Naive thymus-derived CD4-positive, alpha-beta T cell (primary cell): ENCODE data around the gene SEPTIN5. TPM values are rescaled to one million over a fixed set of nuclear protein-coding genes. Genes with fewer than 3 reads are reported as not detected.
A peak's percentile ranks its signal among the peaks of the same experiment; 100 is the strongest.

Experiments
- ATAC-seq: fragments of 150-1000 bp; cut with Tn5 transposase; 2 replicates; pipeline ENCODE4 v1.10.0; 2021; ENCODE audit warnings: mild to moderate bottlenecking, moderate library complexity
- CTCF ChIA-PET: fragments of 350-600 bp; sonication (Branson Sonifier 250); formaldehyde crosslinking; loops from one replicate; lab custom pipeline; 2021; ENCODE audit warnings: antibody characterized with exemption; lab: Charles Lee
- POLR2A ChIA-PET: fragments of 350-600 bp; sonication (Branson Sonifier 250); formaldehyde crosslinking; loops from one replicate; lab custom pipeline; 2021; ENCODE audit warnings: antibody characterized with exemption, inconsistent platforms; lab: Charles Lee
- DNase-seq, 9 donors: peaks; one replicate each; pipeline versions ENCODE4 v3.0.0 to v3.0.0-alpha.2; 2020 to 2022; ENCODE audit warnings: mixed read lengths in 1 of 9
- H3K27ac ChIP-seq: one replicate; pipeline ENCODE4 v1.7.0; 2013; ENCODE audit warnings: mild to moderate bottlenecking, low read depth, low read length, moderate library complexity
- H3K27me3 ChIP-seq, 2 donors: one replicate each; pipeline ENCODE4 v1.7.0; 2013; ENCODE audit warnings: low read length in 2 of 2, mild to moderate bottlenecking in 2 of 2, moderate library complexity in 2 of 2; ENCODE audit not compliant: control insufficient read depth in 2 of 2, insufficient read depth in 2 of 2
- H3K36me3 ChIP-seq, 3 experiments: 1 replicate in 2 of 3; 2 replicates in 1 of 3; pipeline ENCODE4 v1.7.0; 2013; ENCODE audit warnings: low read length in 3 of 3, mild to moderate bottlenecking in 3 of 3, moderate library complexity in 1 of 3; ENCODE audit not compliant: insufficient read depth in 3 of 3, control insufficient read depth in 2 of 3
- H3K4me1 ChIP-seq, 2 donors: one replicate each; pipeline ENCODE4 v1.7.0; 2013; ENCODE audit warnings: low read length in 2 of 2, mild to moderate bottlenecking in 2 of 2, moderate library complexity in 1 of 2; ENCODE audit not compliant: control insufficient read depth in 2 of 2, insufficient read depth in 2 of 2
- H3K4me3 ChIP-seq: 2 replicates; pipeline ENCODE4 v1.7.0; 2013; ENCODE audit warnings: mild to moderate bottlenecking, low read length
- H3K9me3 ChIP-seq, 3 experiments: 1 replicate in 2 of 3; 2 replicates in 1 of 3; pipeline ENCODE4 v1.7.0; 2013; ENCODE audit warnings: low read length in 3 of 3; ENCODE audit not compliant: control insufficient read depth in 2 of 3
- H3K27ac Mint-ChIP-seq, 9 donors: one replicate each; pipeline ENCODE4 v1.8.0; 2020 to 2022; ENCODE audit warnings: mixed read lengths in 9 of 9, mild to moderate bottlenecking in 8 of 9, moderate library complexity in 5 of 9, inconsistent platforms in 2 of 9
- H3K27me3 Mint-ChIP-seq, 5 donors: one replicate each; pipeline ENCODE4 v1.8.0; 2021 to 2022; ENCODE audit warnings: mixed read lengths in 5 of 5, mild to moderate bottlenecking in 1 of 5
- H3K36me3 Mint-ChIP-seq, 5 donors: one replicate each; pipeline ENCODE4 v1.8.0; 2020 to 2022; ENCODE audit warnings: mixed read lengths in 5 of 5, mild to moderate bottlenecking in 3 of 5, inconsistent platforms in 1 of 5
- H3K4me1 Mint-ChIP-seq, 7 donors: one replicate each; pipeline ENCODE4 v1.8.0; 2020 to 2022; ENCODE audit warnings: mixed read lengths in 7 of 7, mild to moderate bottlenecking in 3 of 7, inconsistent platforms in 1 of 7
- H3K4me3 Mint-ChIP-seq, 10 donors: one replicate each; pipeline ENCODE4 v1.8.0; 2020 to 2022; ENCODE audit warnings: mild to moderate bottlenecking in 10 of 10, mixed read lengths in 10 of 10, moderate library complexity in 6 of 10, inconsistent platforms in 2 of 10
- H3K9me3 Mint-ChIP-seq, 11 donors: one replicate each; pipeline ENCODE4 v1.8.0; 2020 to 2022; ENCODE audit warnings: mixed read lengths in 11 of 11, mild to moderate bottlenecking in 4 of 11, inconsistent platforms in 1 of 11, moderate library complexity in 1 of 11
- intact Hi-C, 2 donors: fragments of 100-400 bp; cut with micrococcal nuclease; formaldehyde crosslinking; loops; one replicate each; pipeline ENCODE4 v1.15.1; 2023
- polyA plus RNA-seq, 2 donors: library from polyadenylated mRNA; unstranded; fragments of 300-500 nt; fragmentation: Illumina TruSeq; gene quantifications; one replicate each; pipeline ENCODE4 v1.2.3, GENCODE V29; 2021
- total RNA-seq, 6 experiments: library from RNA in 5 of 6; stranded (reverse) in 5 of 6; gene quantifications; 1 replicate in 5 of 6; 2 replicates in 1 of 6; pipeline ENCODE4 v1.2.3 and lab custom pipeline; 2021 to 2026

Gene SEPTIN5
- total and polyA plus RNA-seq, 7 experiments from 2014 or later, result 0.22 to 4.2 (median 0.49) TPM; not detected in 3

DNA sequence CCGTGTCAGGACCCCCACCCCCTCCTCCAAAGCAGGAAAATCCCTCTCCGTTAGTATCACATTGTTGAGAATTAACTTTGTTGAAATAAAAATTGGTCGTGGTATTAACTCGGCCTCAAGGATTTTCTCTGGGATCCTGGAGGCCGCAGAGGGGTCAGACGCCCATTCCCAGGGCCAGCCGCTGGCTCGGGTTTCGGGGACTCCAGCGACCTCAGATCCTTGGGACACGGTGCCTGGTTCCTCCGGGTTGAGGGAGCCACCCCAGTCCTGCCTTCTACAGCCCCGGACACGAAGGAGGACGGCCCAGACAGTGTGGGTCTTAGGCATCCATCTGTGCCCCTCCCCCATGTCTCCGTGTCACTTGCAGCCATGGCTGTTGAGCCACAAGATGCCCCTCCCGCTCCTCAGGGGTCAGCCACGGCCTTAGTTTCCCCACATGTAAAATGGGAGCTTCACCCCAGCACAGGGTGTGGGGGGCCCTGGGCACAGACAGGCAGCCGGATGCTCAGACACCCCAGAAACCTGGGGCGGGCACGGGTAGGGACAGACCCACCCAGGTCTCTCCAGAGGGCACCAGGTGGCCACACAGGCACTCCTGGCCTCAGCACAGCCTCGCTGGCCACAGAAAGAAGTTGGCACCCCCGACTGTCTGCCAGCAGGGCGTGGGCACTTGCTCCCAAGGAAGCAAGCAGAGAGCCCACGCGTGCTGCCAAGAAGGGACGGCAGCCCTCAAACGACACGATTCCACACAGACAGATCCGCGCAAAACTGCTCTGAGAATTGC is 24.6 kb downstream of the SEPTIN5 start:
- H3K27ac ChIP-seq, result no peak overlapping the region
- no peaks in the 10 kb centered on the region for H3K4me1 Mint-ChIP-seq
- no peaks in the 10 kb centered on the region for H3K36me3 ChIP-seq
- no peaks in the 10 kb centered on the region for H3K27me3 Mint-ChIP-seq
- H3K4me3 Mint-ChIP-seq, result no peak overlapping the region
- POLR2A ChIA-PET, result no interaction called here
- H3K27me3 ChIP-seq, result no peaks in the 10 kb centered on the region
- intact Hi-C loops, result no loop called here
- no peaks in the 10 kb centered on the region for H3K4me1 ChIP-seq
- H3K36me3 Mint-ChIP-seq, result no peaks in the 10 kb centered on the region
- CTCF ChIA-PET, result no interaction called here
- no peak for DNase-seq
- H3K9me3 Mint-ChIP-seq, result no peaks in the 10 kb centered on the region
- H3K4me3 ChIP-seq, result no peak overlapping the region
- H3K27ac Mint-ChIP-seq, result no peak overlapping the region
- no peaks in the 10 kb centered on the region for H3K9me3 ChIP-seq
- no peak for ATAC-seq

DNA sequence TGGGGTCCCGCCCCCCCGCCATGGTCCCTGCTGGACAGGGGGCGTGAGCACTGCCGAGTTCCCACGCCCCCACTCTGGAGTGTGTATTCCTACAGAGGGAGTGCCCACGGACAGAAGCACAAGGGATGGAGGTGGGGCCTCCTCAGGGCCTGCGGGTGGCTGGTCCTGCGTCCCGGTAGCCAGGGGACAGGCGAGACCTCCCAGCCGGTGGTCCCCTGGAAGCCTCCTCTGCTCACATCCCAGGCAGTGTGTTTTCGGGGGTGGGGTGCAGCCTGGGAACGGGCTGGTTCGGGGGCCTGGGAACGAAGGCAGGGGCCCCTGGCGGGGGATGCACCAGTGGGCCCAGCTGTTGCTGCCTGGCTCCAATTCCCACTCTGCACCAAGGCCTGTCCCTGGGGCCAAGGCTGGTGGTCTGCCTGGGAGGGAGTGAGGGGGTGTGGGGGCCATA is 25.2 kb downstream of the SEPTIN5 start:
- ChIA-PET POLR2A (no interaction called here), CTCF (no interaction called here)
- ATAC-seq (no peak), DNase-seq (no peak)
- no peak overlapping the region for H3K4me3 Mint-ChIP-seq
- no peaks in the 10 kb centered on the region for H3K9me3 Mint-ChIP-seq
- H3K27me3 Mint-ChIP-seq, result no peaks in the 10 kb centered on the region
- Histone ChIP-seq H3K27me3 (no peaks in the 10 kb centered on the region), H3K36me3 (no peaks in the 10 kb centered on the region), H3K9me3 (no peaks in the 10 kb centered on the region), H3K4me3 (no peak overlapping the region), H3K4me1 (no peaks in the 10 kb centered on the region), H3K27ac (no peak overlapping the region)
- intact Hi-C loops, result no loop called here
- no peaks in the 10 kb centered on the region for H3K36me3 Mint-ChIP-seq
- H3K4me1 Mint-ChIP-seq, result no peaks in the 10 kb centered on the region
- no peak overlapping the region for H3K27ac Mint-ChIP-seq

DNA sequence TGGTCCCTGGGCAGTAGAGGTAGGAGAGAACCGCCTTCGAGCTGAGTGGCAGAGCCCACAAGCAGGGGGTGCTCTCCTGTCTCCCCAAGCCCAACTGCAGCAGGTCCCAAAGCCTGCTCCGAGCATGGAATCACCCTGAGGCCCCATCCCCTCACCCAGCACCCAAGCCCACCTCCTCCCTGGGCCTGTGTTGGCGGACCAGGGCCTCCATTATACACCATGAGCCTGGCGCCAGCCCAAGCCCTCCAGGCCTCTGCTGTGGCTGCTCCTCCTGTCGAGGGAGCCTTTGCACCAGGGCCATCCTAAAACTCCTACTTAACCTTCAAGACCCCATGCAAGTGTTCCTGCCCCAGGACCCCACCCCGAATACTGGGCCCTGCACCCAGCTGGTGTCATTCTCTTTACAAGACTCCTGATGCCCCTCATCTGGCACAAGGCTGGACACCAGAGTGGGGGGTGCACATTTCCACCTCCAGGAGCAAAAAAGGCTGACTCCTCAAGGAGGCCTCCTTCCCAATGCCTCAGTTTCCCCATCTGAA is 25.7 kb downstream of the SEPTIN5 start:
- POLR2A ChIA-PET, result no interaction called here
- H3K4me3 Mint-ChIP-seq, result no peak overlapping the region
- no peaks in the 10 kb centered on the region for H3K27me3 Mint-ChIP-seq
- no peaks in the 10 kb centered on the region for H3K4me1 ChIP-seq
- no peaks in the 10 kb centered on the region for H3K9me3 ChIP-seq
- CTCF ChIA-PET, result no interaction called here
- no peak overlapping the region for H3K27ac ChIP-seq
- H3K4me3 ChIP-seq, result no peak overlapping the region
- no peak overlapping the region for H3K27ac Mint-ChIP-seq
- DNase-seq, result no peak
- no peaks in the 10 kb centered on the region for H3K36me3 Mint-ChIP-seq
- H3K4me1 Mint-ChIP-seq, result peaks cover 0 to 3% (median 0%) of the 10 kb centered on the region in 7 donors
- intact Hi-C loops, result no loop called here
- H3K9me3 Mint-ChIP-seq, result no peaks in the 10 kb centered on the region
- no peaks in the 10 kb centered on the region for H3K36me3 ChIP-seq
- H3K27me3 ChIP-seq, result no peaks in the 10 kb centered on the region
- ATAC-seq, result no peak

DNA sequence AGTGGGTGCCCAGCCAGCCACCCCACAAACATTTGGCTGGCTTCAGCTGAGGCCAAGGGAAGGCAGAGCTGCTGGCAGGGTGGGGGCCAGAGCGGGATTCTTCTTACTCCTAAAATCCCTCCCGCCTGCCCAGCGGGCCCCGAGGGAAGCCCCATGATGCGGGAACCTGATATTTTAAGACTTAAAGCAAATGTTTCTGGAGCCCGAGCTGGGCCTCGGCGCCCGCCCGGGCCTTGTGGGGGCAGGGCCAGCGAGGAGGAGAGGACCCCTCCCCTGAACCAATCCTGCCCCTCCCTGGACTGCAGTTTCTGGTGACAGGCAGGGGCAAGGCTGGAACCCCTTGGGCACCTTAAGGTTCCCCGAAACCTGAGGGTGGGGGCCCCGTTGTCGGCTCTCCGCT is 26.3 kb downstream of the SEPTIN5 start:
- no peaks in the 10 kb centered on the region for H3K36me3 Mint-ChIP-seq
- intact Hi-C loops, result no loop called here
- H3K27me3 Mint-ChIP-seq, result no peaks in the 10 kb centered on the region
- H3K9me3 Mint-ChIP-seq, result no peaks in the 10 kb centered on the region
- ATAC-seq (no peak), DNase-seq (no peak)
- Histone ChIP-seq H3K4me3 (no peak overlapping the region), H3K27me3 (no peaks in the 10 kb centered on the region), H3K27ac (no peak overlapping the region), H3K9me3 (no peaks in the 10 kb centered on the region), H3K36me3 (no peaks in the 10 kb centered on the region), H3K4me1 (no peaks in the 10 kb centered on the region)
- peaks cover 0 to 3% (median 0%) of the 10 kb centered on the region in 7 donors for H3K4me1 Mint-ChIP-seq
- no peak overlapping the region for H3K4me3 Mint-ChIP-seq
- H3K27ac Mint-ChIP-seq, result no peak overlapping the region
- ChIA-PET POLR2A (no interaction called here), CTCF (no interaction called here)

DNA sequence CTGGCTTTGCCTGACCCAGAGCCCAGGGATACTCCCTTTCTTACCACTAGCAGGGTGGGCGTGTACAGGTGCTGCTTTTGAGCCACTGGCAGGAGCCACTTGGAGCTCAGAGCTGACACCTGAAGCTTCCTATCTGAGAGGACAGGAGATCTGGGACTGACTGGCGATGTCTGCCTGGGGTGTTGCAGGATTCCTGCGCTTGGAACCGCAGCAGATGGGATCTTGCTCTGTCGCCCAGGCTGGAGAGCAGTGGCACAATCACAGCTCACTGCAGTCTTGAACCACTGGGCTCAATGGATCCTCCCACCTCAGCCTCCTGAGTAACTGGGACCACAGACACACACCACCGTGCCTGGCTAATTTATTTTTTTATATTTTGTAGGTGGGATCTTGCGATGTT is 26.8 kb downstream of the SEPTIN5 start:
- Mint-ChIP-seq H3K9me3 (no peaks in the 10 kb centered on the region), H3K27me3 (no peaks in the 10 kb centered on the region), H3K4me1 (peaks cover 0 to 3% (median 0%) of the 10 kb centered on the region in 7 donors), H3K4me3 (no peak overlapping the region), H3K36me3 (no peaks in the 10 kb centered on the region), H3K27ac (peak overlapping the region in 1 of 9 donors; percentile 14)
- Histone ChIP-seq H3K27ac (no peak overlapping the region), H3K36me3 (no peaks in the 10 kb centered on the region), H3K27me3 (no peaks in the 10 kb centered on the region), H3K4me1 (no peaks in the 10 kb centered on the region), H3K9me3 (no peaks in the 10 kb centered on the region), H3K4me3 (no peak overlapping the region)
- POLR2A ChIA-PET, result no interaction called here
- DNase-seq, result no peak
- intact Hi-C loops, result no loop called here
- CTCF ChIA-PET, result interaction anchor here (0.6 kb wide), 1 partner anchor 40 kb away, joined by 5 read pairs; no protein-coding TSS in a partner anchor
- ATAC-seq, result no peak

DNA sequence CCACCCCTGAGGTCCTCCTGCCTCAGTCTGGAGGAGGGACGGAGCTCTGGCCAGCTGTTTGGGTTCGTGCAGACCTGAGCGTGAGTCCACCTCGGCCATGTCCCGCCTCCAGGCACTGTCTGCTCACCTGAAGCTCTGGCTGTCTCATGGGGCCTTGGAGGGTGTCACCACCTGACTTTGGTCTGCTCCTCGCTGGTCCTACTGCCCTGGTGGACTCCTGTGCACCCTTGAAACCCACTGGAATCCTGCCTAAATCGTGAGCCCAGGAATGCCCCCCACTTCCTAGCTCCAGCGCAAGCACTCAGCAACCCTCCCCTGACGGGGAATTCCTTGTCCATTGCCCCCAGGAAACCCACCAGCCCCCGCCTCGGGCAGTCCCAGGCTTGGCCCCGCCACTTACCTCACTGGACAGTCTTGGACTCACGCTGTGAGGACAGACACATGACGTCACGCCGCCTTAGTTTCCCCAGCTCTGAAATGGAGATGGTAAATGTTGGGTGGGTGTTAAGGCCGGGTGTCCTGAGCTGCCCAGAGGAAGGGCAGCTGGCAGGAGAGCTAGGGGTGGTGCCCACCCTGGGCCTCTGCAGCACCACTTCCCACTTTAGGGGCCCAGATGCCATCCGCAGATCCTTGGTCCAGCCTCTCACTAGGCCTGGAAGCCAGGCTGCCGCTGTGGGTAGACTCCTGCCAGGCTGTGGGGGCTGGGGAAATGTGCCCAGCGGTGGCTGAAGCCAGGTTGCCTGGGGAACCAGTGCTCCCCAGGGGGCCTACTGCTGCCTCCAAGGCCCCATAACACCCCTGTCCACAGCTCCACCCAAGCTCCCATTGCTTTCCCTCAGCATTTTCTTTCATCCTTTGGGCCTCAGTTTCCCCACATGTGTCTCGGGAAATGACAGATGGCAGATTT is 28.1 kb downstream of the SEPTIN5 start:
- Mint-ChIP-seq H3K9me3 (no peaks in the 10 kb centered on the region), H3K4me1 (peaks cover 0 to 3% (median 0%) of the 10 kb centered on the region in 7 donors), H3K27ac (no peak overlapping the region), H3K27me3 (no peaks in the 10 kb centered on the region), H3K4me3 (no peak overlapping the region), H3K36me3 (no peaks in the 10 kb centered on the region)
- ChIA-PET CTCF (interaction anchor here (0.6 kb wide), 1 partner anchor 376 kb away, joined by 3 read pairs; no protein-coding TSS in a partner anchor), POLR2A (no interaction called here)
- Histone ChIP-seq H3K27me3 (no peaks in the 10 kb centered on the region), H3K4me1 (no peaks in the 10 kb centered on the region), H3K27ac (no peak overlapping the region), H3K9me3 (no peaks in the 10 kb centered on the region), H3K36me3 (no peaks in the 10 kb centered on the region), H3K4me3 (no peak overlapping the region)
- DNase-seq (no peak), ATAC-seq (no peak)
- intact Hi-C loops, result no loop called here
